ENCODE measurements around the gene JAK3. TPM values are rescaled to one million over a fixed set of nuclear protein-coding genes. Genes with fewer than 3 reads are reported as not detected.
A peak's percentile ranks its signal among the peaks of the same experiment; 100 is the strongest.

JAK3 gene
- total and polyA plus RNA-seq, 10 of the 15 experiments (the other 5 are each of a cell fraction or from before 2014, with no cell fraction given) = 7.8 to 67.9 (median 33.3) TPM

DNA sequence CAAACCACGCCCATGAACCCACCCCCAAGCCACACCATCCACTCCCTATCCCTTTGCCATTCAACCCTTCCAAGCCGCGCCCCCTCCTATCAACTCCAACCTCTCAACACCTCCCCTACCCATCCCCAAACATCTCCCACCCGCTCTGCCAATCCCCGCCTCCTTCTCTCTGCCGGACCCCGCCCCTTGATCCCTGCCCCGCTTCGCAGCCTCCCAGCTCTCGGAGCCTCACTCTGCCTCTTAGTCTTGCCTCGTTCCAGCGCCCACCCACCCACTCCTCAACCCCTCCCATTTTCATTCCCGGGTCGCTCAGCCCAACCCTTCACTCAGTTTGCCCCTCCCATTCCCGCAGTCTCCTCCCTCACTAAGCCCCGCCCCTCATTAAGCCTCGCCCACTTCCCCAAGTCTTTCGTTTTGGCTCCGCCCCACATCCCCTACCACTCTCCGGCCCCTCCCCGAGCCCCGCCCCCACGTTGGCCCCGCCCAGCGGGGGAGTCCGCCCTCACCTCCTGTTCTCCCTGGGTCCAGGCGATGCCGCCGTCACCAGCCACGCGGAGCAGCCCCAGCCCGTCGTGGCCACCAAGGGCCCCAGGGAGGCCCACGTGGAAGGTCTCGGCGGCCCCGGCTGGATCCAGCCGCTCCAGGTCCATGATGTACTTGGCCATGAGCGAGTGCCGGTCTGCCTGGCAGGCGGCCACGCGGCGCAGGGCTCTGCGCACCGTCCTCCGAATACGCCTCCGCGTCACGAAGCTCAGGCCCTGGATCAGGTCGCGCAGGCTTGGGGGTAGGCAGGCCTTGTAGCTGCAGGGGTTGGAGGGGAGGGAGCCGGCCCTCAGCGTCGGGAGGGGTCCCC, 5.7 kb downstream of the JAK3 start:
- Histone ChIP-seq H3K27ac (ENCODE audit: control insufficient read depth, insufficient read depth) (no peak overlapping the region), H3K79me2 (ENCODE audit: control insufficient read depth, insufficient read depth, low read length) (peaks cover 24% of the 10 kb centered on the region), H3K4me2 (ENCODE audit: control insufficient read depth, insufficient read depth) (no peak overlapping the region), H3K36me3 (ENCODE audit: control insufficient read depth in 2 of 2, insufficient read depth in 2 of 2, low read length in 1 of 2) (peaks cover 9 to 18% of the 10 kb centered on the region in 2 experiments), H3K9me3 (replicated peaks; ENCODE audit: control insufficient read depth, insufficient read depth, low read length) (no peaks in the 10 kb centered on the region; the same call in 2 of the 3 replicates), H3K4me3 (no peak overlapping the region), H2AFZ (ENCODE audit: control insufficient read depth, low read depth, low read length) (no peak overlapping the region), H4K20me1 (ENCODE audit: control insufficient read depth, insufficient read depth) (no peaks in the 10 kb centered on the region), H3K27me3 (replicated peaks in 1 of 2; ENCODE audit: control insufficient read depth in 2 of 2, insufficient read depth in 2 of 2, low read length in 1 of 2) (no peaks in the 10 kb centered on the region), H3K9ac (ENCODE audit: control insufficient read depth, insufficient read depth, low read length) (no peak overlapping the region), H3K4me1 (ENCODE audit: control insufficient read depth, insufficient read depth, low read length) (peaks cover 14% of the 10 kb centered on the region)
- BruUV-seq (replicated peaks) = no TSS peak
- FAIRE-seq (no peak), DNase-seq (ENCODE audit: low read depth, low spot score) (no peak), ATAC-seq (peak; percentile 74)
- 94% methylated on average over 44 of the region's 56 CpGs for WGBS (ENCODE audit: insufficient coverage, insufficient replicate concordance, low lambda C conversion rate, missing lambda C conversion rate)
- TF ChIP-seq FOS (IDR thresholded peaks at IDR 0.05; ENCODE audit: borderline replicate concordance, extremely low read depth, insufficient read length) = no peak
- TF ChIP-seq, protein P1, sequence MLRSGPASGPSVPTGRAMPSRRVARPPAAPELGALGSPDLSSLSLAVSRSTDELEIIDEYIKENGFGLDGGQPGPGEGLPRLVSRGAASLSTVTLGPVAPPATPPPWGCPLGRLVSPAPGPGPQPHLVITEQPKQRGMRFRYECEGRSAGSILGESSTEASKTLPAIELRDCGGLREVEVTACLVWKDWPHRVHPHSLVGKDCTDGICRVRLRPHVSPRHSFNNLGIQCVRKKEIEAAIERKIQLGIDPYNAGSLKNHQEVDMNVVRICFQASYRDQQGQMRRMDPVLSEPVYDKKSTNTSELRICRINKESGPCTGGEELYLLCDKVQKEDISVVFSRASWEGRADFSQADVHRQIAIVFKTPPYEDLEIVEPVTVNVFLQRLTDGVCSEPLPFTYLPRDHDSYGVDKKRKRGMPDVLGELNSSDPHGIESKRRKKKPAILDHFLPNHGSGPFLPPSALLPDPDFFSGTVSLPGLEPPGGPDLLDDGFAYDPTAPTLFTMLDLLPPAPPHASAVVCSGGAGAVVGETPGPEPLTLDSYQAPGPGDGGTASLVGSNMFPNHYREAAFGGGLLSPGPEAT (IDR thresholded peaks at IDR 0.05; ENCODE audit: low read depth) = no peak
- peak; percentile 35; the same call in 1 of the 2 replicates for TF ChIP-seq POLR2A (IDR thresholded peaks at IDR 0.05; ENCODE audit: low read depth, low read length)
- TF ChIP-seq HSF1 (IDR thresholded peaks at IDR 0.05; ENCODE audit: low read depth, low read length) = no peak
- TF ChIP-seq ESRRA (IDR thresholded peaks at IDR 0.05; ENCODE audit: low read length) = no peak
- in situ Hi-C loops (cut with MboI) = no loop called here
- SMC1A ChIA-PET (ENCODE audit: uncharacterized antibody, unreplicated experiment) = no interaction called here
- POLR2A ChIA-PET = no interaction called here
- intact Hi-C loops (cut with micrococcal nuclease; ENCODE audit: unreplicated experiment) = no loop called here
- RAD21 ChIA-PET (ENCODE audit: unreplicated experiment) = no interaction called here
- CTCF ChIA-PET = no interaction called here

Data from GM12878 (cell line).